Measurements from ENCODE around the gene STK24. TPM values are rescaled to one million over a fixed set of nuclear protein-coding genes. Genes with fewer than 3 reads are reported as not detected.
"Not testable (repeated sequence)": the region's sequence is repeated elsewhere in the genome, so short reads cannot be mapped to it uniquely, and the experiment has no call there.

STK24 gene
- total RNA-seq (2014; rRNA removed; shearing (Covaris generic)) = 105 and 121 TPM in 2 replicates

DNA sequence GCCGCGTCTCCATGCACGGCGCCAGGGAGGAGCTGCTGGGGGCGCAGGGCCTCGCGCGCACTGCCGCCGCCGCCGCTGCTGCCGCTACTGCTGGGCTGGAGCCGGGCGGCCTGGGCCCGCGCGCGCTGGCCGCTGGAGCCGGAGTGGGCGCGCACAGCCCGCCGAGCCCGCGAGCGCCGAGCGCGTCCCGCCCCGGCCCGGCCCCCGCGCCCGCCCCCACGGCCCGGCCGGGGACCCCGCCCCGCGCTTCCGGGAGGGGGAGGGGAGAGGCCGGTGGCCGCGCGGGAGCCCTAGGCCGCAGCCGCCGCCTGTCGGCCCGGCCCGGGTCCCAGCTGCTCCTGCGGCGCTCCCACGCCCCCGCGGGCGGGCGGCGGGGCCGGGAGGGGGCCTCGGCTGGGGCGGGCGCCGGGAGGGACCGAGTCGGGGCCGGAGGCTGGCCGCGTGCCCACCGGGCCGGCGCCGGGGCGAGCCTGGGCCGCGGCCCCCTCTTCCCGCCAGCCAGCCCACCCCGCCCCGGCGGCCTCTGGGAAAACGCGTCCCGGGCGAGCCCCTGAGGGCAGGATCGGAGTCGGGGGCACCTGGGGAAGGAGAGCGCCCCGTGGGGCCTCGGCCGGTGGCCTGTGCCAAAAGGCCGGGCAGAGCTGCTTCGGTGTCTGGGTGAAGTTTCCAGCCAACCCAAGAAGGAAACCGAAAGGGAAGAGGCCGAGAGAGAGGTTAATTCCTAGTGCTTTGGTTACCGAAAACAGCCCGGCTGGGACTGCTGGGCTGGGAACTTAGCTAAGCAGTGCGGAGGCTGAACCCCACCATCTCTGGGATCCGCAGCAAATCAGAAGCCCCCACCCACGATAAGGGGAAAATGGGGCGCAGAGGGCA, at the start of gene STK24:
TSS of gene STK24 (minus strand) at position 145 of the 873 bp plus-strand sequence. CDS start 321 bp downstream, outside the sequence.
- peak; percentile 54 for DNase-seq (ENCODE audit: low spot score)

DNA sequence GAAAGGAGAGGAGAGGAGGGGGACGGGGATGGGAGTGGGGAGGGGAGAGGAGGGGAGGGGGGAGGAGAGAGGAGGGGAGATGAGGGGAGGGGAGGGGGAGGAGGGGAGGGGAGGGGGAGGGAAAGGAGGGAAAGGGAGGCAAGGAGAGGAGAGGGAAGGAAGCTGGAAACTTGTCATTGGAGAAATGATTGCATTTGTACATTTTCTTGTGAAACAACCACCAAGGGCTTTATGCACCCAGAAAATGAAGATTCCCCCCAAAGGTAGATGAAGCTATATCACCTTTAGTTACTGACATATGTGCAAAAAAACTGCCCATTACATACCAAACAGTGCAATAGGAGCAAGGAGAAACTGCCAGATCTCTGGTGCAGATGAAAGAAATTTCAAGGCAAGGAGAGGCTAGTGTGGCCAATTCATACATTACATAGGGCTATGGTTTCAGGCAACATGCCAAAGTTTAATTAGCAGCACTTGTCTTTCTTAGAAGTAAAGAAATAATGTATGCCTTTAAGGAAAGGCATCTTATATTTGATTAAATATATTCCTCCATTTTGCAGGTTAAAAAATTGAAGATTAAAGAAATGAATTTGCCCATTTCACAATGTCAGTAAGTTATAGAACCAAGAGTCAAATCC, 49.5 kb upstream of the STK24 start:
- DNase-seq (ENCODE audit: low spot score) = no peak

DNA sequence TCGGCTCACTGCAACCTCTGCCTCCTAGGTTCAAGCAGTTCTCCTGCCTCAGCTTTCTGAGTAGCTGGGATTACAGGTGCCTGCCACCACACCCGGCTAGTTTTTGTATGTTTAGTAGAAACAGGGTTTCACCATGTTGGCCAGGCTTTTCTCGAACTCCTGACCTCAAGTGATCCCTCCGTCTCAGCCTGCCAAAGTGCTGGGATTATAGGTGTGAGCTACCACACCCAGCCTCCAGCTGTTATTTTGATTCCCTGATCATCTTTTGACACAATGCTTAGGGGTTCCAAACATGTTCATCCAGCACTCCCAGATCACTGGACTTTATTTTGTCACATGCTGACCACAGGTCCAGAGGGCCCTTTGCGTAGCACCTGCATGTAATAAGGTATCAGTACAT, 47.7 kb upstream of the STK24 start:
- DNase-seq (ENCODE audit: low spot score) = not testable (repeated sequence)

DNA sequence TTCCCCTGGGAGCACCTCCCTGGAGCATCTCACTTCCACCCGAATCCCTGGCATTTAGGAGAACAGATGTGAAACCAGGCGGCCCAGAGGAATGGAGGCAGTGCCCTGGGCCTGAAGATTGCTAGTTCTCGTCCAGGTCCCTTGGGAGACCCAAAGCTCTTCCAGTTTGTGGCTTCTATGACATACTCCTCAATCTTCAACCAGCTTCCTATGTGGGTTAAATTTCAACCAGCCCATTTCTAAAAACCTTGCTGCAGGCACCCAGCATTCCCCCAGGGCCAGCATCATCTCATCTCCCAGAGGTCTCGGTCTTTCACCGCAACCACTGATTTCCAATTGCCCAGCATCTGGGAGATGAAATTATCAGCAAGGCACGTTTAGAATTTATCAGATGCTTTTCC, 46.0 kb upstream of the STK24 start:
- DNase-seq (ENCODE audit: low spot score) = no peak

DNA sequence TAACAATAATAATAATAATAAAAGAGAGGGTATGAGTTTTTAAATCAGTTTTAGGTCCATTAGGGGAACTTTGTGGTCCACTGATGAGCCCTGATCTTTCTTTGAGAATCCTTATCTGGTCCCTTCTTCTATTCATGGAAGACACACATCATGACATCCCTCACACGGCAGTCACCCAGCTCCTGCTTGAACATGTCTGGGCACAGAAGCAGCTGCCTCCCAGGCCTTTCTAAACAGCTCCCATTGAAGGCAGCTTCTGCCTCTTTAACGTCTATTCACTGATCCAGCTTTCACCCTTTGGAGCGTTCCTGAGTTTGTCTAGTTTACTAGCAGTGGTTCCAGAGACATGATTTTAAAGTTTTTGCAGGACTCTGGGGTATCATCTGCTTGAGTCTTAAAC, 42.6 kb upstream of the STK24 start:
- DNase-seq (ENCODE audit: low spot score) = no peak

DNA sequence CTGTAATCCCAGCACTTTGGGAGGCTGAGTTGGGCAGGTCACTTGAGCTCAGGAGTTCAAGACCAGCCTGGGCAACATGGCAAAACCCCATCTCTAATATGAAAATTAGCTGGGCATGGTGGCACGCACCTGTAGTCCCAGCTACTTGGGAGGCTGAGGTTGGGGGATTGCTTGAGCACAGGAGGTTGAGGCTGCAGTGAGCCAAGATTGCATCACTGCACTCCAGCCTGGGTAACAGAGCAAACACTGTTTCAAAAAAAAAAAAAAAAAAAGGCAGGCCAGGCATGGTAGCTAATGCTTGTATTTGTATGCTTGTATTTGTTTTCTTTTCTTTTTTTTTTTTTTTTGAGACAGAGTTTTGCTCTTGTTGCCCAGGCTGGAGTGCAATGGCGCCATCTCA, 38.7 kb upstream of the STK24 start:
- not testable (repeated sequence) for DNase-seq (ENCODE audit: low spot score)

DNA sequence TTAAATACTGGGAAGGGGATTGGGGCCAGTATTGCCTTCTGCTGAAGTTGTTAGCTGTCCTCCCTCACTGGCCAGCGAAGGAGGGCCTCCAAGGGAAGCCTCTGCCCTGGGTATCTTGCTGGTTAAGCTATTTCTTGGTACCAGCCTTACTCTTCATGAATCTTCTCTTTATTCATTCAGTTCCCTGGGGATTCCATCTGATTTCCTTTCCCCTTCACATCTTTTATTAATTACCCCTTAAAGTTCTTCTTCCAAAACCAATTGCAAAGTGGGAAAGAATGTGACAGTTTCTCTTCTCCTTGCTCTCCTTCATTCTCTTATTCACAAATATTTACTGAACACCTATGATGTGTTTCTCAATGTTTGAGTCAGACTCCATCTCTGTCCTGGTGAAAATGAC, 36.7 kb upstream of the STK24 start:
- no peak for DNase-seq (ENCODE audit: low spot score)

DNA sequence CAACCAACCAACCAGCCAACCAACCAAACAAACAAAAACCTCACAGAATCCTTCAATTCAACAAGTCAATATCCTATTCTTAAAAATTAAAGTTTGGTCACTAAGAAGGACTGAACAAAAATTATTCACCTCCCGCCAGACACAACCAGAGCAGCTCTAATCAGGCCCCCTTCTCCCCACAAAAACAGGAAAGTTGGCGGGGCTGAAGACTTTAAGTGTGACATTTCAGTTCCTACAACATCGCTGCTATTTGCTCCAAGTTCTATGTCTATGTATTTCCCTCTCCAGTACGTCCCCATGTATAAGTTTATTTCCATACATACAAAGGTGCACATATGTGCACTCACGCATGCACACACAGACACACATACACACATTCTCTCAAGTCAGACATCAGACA, 32.8 kb upstream of the STK24 start:
- no peak for DNase-seq (ENCODE audit: low spot score)

DNA sequence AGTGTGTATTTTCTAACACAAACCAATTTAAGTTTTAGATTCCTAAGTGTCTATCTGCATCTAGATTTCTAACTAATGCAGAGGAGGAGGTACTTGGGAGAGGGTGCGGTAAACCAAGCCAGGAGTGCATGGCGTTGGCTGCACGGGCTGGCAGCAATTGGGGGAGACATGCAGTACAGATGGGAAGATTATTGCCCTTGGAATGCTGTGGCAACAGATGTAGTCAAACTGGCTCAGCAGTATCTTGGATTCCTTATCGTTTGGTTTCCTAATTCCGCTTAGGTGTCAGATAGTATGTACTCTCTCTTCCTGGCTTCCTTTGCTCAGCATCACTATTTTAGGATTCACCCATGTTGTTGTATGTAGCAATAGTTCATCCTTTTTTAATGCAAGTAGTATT, 29.4 kb upstream of the STK24 start:
- no peak for DNase-seq (ENCODE audit: low spot score)

DNA sequence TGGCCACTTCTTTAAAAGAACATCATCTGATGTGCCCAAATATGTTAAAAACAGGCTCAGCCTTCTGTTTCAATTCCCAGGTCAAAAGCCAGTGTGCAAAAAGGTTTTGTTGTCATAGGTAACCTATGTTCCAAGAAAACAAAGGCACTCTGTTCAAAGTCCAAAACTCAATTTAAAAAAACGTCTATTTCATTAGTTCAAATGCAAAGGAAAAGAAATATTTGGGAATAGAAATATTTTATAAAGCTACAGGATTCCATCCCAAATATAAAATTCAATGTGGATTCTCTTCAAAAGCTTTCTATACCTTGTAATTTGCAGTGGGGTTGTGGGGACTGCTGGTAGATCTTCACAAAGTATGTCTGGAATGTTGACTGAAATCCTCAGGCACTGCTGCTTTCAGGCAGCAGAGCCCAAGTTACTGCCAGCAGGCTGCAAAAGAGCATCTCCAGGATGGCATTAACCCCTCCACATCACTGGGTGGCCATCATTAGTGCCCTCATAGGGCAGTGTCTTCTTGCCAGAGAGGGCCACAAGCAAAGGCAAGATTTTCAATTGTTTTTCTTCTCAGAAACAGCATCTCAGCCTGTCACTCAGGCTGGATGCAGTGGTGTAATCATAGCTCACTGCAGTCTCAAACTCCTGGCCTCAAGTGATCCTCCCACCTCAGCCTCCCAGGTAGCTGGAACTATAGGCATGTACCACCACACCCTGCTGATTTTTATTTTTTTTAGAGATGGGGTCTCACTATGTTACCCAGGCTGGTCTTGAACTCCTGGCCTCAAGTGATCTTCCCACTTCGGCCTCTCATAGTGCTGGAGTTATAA, 22.8 kb upstream of the STK24 start:
- no peak for DNase-seq (ENCODE audit: low spot score)

DNA sequence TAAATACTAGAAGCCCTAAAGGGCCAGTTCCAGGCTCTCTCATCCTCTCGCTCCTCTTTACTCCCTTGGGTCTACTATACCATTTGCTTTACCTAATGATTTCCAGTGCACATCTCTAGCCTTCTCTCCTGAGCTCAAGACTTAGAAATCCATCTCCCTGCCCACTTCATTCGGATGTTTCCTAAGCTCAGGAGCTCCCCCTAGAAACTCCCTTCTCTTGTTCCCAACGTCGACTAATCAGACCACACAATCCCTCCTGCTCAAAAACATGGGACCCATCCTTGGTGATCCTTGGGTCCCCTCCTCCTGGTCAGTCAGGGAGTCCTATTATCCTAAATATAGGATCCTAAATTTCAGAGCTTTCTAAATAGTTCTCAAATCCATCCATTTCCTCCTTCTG, 21.1 kb upstream of the STK24 start:
- no peak for DNase-seq (ENCODE audit: low spot score)

DNA sequence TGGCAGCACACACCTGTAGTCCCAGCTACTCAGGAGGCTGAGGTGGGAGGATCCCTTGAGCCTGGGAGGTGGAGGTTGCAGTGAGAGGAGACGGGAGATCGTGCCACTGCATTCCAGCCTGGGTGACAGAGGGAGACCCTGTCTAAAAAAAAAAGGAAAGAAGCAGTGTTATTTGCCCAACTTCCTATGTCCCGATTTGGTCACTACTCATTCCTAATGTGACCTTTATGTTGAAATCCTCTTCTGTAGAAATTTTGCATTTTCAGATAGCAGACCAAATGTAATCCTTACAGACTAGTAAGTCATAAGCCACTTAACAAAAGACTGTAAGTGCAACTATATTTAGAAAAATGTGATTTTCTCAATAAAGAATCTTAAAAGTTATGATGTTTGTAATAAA, 18.2 kb upstream of the STK24 start:
- no peak for DNase-seq (ENCODE audit: low spot score)

DNA sequence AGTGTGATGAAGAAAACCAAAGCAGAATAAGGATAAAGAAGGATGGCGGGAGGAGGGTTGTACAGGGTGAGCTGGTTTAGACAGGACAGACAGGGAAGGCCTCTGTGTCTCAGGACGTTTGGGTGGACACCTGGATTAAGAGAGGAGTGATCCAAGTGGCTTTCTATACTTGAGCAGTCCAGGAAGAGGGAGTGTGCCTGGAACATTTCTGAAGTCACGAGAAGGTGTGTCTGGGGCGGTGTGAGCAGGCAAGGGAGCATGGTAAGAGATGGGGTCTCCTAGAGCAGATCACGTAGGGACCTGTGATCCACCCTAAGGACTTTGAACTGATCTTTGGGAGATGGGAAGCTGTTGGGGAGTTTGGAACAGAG, 15.4 kb upstream of the STK24 start:
- DNase-seq (ENCODE audit: low spot score) = no peak

DNA sequence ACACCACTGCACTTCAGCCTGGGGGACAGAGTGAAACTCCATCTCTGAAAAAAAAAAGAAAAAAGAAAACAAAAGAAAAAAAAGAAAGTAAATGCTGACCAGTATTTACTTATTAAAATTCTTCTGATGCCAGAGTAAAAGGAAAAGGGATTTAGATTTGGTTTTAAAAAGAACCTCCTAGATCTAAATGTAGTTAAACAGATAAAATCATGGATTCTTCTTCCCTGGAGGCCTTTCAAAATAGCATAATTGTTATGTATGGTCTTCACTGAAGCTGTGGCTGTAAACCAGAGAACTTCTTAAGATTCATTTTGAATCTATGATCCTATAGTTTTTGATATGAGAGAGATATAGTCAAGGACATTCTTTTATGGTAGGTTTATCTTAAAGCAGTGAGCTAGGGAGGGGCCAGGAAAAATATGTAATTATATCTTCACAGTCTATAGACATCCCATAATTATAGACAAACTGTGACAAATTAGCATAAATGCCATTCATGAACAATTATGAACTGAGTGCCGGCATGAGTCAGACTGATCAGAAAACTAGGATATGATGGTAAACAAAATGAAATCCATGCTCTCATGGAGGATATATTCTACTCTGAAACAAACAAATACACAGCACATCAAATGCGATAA, 14.9 kb upstream of the STK24 start:
- no peak for DNase-seq (ENCODE audit: low spot score)

DNA sequence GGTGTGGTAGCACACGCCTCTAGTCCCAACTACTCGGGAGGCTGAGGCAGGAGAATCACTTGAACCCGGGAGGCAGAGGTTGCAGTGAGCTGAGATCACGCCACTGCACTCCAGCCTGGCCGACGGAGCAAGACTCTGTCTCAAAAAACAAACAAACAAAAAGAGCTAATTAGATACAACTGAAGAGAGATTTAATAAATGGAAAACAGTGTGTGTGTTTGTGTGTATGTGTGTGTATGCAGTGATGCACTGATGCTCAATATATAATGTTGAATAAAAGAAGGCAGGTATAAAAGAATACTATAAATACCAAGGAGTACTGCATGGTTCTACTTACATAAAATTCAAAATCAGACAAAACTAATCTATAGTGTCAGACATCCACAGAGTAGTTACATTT, 13.6 kb upstream of the STK24 start:
- not testable (repeated sequence) for DNase-seq (ENCODE audit: low spot score)

DNA sequence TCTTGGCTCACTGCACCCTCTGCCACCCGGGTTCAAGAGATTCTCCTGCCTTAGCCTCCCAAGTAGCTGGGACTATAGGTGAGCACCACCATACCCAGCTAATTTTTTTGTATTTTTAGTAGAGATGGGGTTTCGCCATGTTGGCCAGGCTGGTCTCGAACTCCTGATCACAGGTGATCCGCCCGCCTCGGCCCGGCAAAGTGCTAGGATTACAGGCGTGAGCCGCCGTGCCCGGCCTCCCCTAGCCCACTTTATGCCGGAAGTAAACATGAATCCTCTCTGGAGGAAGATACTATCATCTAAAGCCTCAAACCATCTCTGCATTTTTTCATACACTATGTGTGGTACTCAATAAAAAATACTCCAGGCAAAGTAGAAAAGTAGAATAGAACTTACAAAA, 12.6 kb upstream of the STK24 start:
- not testable (repeated sequence) for DNase-seq (ENCODE audit: low spot score)

DNA sequence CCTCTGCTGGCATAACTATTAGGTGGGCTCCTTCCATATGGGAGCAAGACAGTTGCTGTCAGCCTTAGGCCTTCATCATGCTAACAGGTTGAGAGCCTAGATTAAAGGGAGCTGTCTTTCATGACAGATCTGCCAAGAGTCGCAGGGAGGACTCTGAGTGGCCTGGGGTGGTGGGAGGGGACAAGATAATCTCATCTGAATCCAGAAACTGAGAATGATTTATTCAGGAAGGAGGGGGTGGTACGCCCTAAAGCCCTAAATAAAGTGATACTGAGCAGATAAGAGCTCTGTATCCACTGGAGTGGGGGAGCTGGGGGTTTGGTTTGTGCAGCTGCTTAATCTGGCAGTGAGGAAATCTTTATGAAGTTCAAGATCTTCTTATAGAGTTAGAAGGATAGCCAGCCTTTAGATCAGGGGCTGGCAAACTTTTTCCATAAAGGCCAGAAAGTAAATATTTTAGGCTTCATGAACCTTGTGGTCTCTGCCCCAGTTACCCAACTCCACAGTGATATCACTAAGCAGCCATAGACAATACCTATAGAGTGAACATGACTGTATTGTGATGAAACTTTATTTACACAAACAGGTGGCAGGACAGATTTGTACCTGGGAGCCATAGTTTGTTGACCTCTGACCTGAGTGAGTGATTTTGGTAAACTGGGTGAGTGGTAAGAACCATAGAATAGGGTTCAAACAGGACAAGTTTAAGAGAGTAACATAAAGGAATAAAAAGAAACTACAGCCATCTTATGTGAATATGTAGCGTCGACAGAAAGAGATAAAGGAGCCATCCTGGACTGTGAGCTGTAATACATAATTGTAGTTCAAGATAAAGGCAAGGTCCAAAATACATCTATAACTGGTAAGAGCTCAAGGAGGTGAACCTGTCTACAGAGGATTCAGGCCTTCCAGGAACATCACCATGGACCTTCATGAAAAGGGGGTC, 9.8 kb upstream of the STK24 start:
- no peak for DNase-seq (ENCODE audit: low spot score)

DNA sequence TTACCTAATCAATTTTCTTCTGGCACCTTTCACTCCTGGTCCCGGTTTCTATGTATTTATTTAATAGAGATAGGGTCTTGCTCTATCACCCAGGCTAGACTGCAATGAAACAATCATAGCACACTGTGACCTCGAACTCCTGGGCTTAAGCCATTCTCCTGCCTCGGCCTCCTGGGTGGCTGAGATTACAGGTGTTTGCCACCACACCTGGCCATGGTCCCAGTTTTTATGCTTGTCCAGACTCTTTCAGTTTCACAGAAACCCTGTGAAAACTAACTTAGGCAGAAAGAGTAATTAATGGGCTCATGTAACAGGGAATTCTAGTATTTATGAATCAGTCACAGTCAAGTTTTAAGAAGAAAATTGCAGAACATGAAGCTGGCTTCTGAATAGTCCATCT, 9.0 kb upstream of the STK24 start:
- no peak for DNase-seq (ENCODE audit: low spot score)

DNA sequence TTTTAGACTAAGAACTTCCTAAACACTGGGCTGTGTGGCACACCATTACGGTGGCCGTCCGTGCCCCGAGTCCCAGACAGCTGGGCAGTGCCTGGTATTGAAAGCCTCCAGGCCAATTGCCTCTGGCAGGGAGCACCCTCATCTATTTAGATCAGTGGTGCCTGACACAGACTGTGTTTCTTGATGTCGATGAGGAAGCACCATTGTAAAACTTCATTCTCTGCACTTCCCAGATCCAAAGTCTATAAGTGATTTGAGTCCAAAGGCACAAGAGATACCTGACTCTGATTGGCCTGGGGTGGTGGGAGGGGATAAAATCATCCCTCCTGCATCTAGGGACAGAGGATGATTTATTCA, 8.5 kb upstream of the STK24 start:
- DNase-seq (ENCODE audit: low spot score) = no peak

DNA sequence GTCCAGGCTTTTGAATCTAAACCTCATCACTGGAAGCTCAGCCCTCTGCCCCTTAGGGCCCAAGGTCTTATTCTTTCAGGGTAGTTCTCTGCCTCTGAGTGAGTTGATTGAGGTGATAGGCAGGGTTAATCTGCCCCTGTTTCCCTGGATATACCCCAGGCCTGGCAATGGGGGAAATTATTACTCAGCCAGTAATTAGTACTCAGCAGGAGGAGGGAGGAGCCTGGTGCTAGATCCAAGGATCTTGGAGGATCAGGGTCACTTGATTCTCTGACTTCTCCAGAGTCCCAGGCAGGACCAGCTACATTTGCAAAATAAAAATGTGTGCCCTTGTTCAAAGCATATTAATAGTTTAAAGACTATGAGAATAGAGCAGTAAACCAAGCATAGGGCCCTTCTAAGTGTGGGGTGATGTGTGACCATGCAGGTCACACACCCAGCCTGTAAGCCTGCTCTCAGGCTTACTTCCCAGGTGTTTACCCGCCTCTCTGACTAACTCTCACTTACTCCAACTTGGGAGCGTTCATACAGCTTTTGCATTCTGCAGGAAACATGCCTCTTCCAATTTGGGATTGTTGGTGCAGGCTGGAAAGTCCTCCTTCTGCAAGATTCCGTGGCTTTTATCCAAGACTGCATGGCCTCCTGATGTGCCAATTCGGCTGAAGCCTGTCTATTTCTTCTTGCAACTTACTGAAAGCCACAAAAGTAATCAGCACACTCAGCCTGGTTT, 7.9 kb upstream of the STK24 start:
- no peak for DNase-seq (ENCODE audit: low spot score)
